ENCODE measurements around the gene C1QTNF12. TPM values are rescaled to one million over a fixed set of nuclear protein-coding genes. Genes with fewer than 3 reads are reported as not detected.

Gene C1QTNF12
- total RNA-seq, 1 donor from 2014 or later, result 0.28 TPM

- peaks cover 41% of the 10 kb centered on the region for H3K79me2 ChIP-seq (ENCODE audit: low read depth)
- H3K4me1 ChIP-seq, result peaks cover 6% of the 10 kb centered on the region
- Mint-ChIP-seq H3K27ac (no peak overlapping the region), H3K9me3 (peaks cover 3% of the 10 kb centered on the region), H3K36me3 (peaks cover 15% of the 10 kb centered on the region), H3K27me3 (ENCODE audit: insufficient read depth, low read depth) (peaks cover 8% of the 10 kb centered on the region), H3K4me1 (peaks cover 19% of the 10 kb centered on the region), H3K4me3 (no peak overlapping the region)
- H3K36me3 ChIP-seq, result no peaks in the 10 kb centered on the region
- H3K27ac ChIP-seq, result no peak overlapping the region
- no peak overlapping the region for H3K4me3 ChIP-seq
- no peaks in the 10 kb centered on the region for H3K9me3 ChIP-seq (ENCODE audit: low read depth)
- H3K9ac ChIP-seq, result no peak overlapping the region
- H2AFZ ChIP-seq (replicated peaks), result no peak overlapping the region
- TF ChIP-seq, protein P1, sequence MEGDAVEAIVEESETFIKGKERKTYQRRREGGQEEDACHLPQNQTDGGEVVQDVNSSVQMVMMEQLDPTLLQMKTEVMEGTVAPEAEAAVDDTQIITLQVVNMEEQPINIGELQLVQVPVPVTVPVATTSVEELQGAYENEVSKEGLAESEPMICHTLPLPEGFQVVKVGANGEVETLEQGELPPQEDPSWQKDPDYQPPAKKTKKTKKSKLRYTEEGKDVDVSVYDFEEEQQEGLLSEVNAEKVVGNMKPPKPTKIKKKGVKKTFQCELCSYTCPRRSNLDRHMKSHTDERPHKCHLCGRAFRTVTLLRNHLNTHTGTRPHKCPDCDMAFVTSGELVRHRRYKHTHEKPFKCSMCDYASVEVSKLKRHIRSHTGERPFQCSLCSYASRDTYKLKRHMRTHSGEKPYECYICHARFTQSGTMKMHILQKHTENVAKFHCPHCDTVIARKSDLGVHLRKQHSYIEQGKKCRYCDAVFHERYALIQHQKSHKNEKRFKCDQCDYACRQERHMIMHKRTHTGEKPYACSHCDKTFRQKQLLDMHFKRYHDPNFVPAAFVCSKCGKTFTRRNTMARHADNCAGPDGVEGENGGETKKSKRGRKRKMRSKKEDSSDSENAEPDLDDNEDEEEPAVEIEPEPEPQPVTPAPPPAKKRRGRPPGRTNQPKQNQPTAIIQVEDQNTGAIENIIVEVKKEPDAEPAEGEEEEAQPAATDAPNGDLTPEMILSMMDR (IDR thresholded peaks at IDR 0.05), result no peak
- TF ChIP-seq EZH2phosphoT487 (IDR thresholded peaks at IDR 0.05) (no peak), EZH2 (IDR thresholded peaks at IDR 0.05) (no peak)
- peaks cover 5% of the 10 kb centered on the region for H3F3A ChIP-seq (ENCODE audit: low read depth)
- DNase-seq (ENCODE audit: low spot score), result no peak
- peaks cover 16% of the 10 kb centered on the region for H4K20me1 ChIP-seq (ENCODE audit: low read depth)
- H3K27me3 ChIP-seq, result no peaks in the 10 kb centered on the region
- H3K4me2 ChIP-seq, result no peak overlapping the region
Measured at GRCh38 chr1:1228596-1229321, 17.8 kb downstream of the C1QTNF12 start.

DNA sequence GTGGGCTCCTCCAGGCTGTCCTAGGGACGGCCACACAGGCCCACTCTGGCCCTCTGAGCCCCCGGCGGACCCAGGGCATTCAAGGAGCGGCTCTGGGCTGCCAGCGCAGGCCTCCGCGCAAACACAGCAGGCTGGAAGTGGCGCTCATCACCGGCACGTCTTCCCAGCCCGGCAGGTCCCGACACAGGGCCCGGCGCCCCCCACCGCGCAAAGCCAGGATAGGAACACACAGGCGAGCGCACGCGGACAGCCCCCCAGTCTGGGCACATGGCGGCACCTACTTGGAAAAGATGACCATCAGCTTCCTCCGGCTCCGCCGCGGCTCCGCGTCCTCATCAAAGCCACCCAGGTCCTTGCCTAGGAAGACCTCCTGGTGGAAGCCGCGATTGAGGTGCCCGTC is 18.3 kb downstream of the C1QTNF12 start:
- H3K79me2 ChIP-seq (ENCODE audit: low read depth), result peaks cover 35% of the 10 kb centered on the region
- DNase-seq (ENCODE audit: low spot score), result no peak
- no peak overlapping the region for H2AFZ ChIP-seq (replicated peaks)
- no peaks in the 10 kb centered on the region for H3K9me3 Mint-ChIP-seq
- H3F3A ChIP-seq (ENCODE audit: low read depth), result peaks cover 5% of the 10 kb centered on the region
- H3K27me3 ChIP-seq, result no peaks in the 10 kb centered on the region
- no peak overlapping the region for H3K27ac Mint-ChIP-seq
- H3K36me3 Mint-ChIP-seq, result peaks cover 11% of the 10 kb centered on the region
- no peaks in the 10 kb centered on the region for H3K9me3 ChIP-seq (ENCODE audit: low read depth)
- H3K4me1 ChIP-seq, result peaks cover 6% of the 10 kb centered on the region
- no peak overlapping the region for H3K4me3 Mint-ChIP-seq
- TF ChIP-seq EZH2phosphoT487 (IDR thresholded peaks at IDR 0.05), result no peak
- TF ChIP-seq, protein P1 (IDR thresholded peaks at IDR 0.05), result no peak
- TF ChIP-seq EZH2 (IDR thresholded peaks at IDR 0.05), result no peak
- H3K27me3 Mint-ChIP-seq (ENCODE audit: insufficient read depth, low read depth), result peaks cover 8% of the 10 kb centered on the region
- H3K9ac ChIP-seq, result no peak overlapping the region
- peaks cover 14% of the 10 kb centered on the region for H3K4me1 Mint-ChIP-seq
- H3K4me3 ChIP-seq, result no peak overlapping the region
- H4K20me1 ChIP-seq (ENCODE audit: low read depth), result peaks cover 15% of the 10 kb centered on the region
- H3K36me3 ChIP-seq, result no peaks in the 10 kb centered on the region
- no peak overlapping the region for H3K27ac ChIP-seq
- H3K4me2 ChIP-seq, result no peak overlapping the region

DNA sequence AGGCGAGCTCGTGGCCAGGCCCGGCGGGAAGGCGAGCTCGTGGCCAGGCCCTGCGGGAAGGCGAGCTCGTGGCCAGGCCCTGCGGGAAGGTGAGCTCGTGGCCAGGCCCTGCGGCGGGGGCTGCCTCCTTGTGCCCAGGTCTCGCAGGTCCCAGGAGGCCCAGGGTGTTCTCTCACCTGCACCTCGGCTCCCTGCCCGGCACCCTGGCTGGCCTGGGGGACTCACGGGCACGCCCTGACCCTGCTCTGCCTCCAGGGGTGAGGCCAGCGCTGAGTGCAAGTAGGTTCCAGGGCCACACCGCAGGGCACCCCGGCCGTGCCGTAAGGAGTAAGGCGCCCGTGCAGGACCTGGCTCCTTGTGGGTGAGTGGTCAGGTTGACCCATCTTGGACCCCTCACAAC is 19.1 kb downstream of the C1QTNF12 start:
- peaks cover 5% of the 10 kb centered on the region for H3F3A ChIP-seq (ENCODE audit: low read depth)

More for the DNA sequence above, 19.1 kb downstream of the C1QTNF12 start:
- H3K27me3 Mint-ChIP-seq (ENCODE audit: insufficient read depth, low read depth), result peaks cover 8% of the 10 kb centered on the region
- H3K27me3 ChIP-seq, result no peaks in the 10 kb centered on the region
- no peak overlapping the region for H2AFZ ChIP-seq (replicated peaks)
- peaks cover 27% of the 10 kb centered on the region for H3K79me2 ChIP-seq (ENCODE audit: low read depth)
- H3K9ac ChIP-seq, result no peak overlapping the region
- peaks cover 15% of the 10 kb centered on the region for H4K20me1 ChIP-seq (ENCODE audit: low read depth)
- no peaks in the 10 kb centered on the region for H3K9me3 ChIP-seq (ENCODE audit: low read depth)
- H3K4me3 ChIP-seq, result no peak overlapping the region
- peaks cover 17% of the 10 kb centered on the region for H3K36me3 Mint-ChIP-seq
- no peak overlapping the region for H3K4me3 Mint-ChIP-seq
- H3K27ac Mint-ChIP-seq, result no peak overlapping the region
- H3K4me1 Mint-ChIP-seq, result peaks cover 14% of the 10 kb centered on the region
- no peaks in the 10 kb centered on the region for H3K9me3 Mint-ChIP-seq
- TF ChIP-seq EZH2 (IDR thresholded peaks at IDR 0.05) (no peak), EZH2phosphoT487 (IDR thresholded peaks at IDR 0.05) (no peak)
- TF ChIP-seq, protein P1 (IDR thresholded peaks at IDR 0.05), result no peak
- DNase-seq (ENCODE audit: low spot score), result no peak
- H3K4me1 ChIP-seq, result peaks cover 6% of the 10 kb centered on the region
- H3K4me2 ChIP-seq, result no peak overlapping the region
- no peak overlapping the region for H3K27ac ChIP-seq
- no peaks in the 10 kb centered on the region for H3K36me3 ChIP-seq

All from neural progenitor cell (in vitro differentiated cells).